ENCODE measurements around the gene AK3.

- TF ChIP-seq FOXM1 (IDR thresholded peaks at IDR 0.05; ENCODE audit: borderline replicate concordance) (no peak), SP1 (IDR thresholded peaks at IDR 0.05) (no peak), L3MBTL2 (conservative IDR thresholded peaks at IDR 0.05) (no peak), TARDBP (IDR thresholded peaks at IDR 0.05) (no peak), ZNF384 (IDR thresholded peaks at IDR 0.05) (no peak), ELF4 (IDR thresholded peaks at IDR 0.05) (no peak), FOXA1 (IDR thresholded peaks at IDR 0.05) (no peak), BHLHE40 (IDR thresholded peaks at IDR 0.05; ENCODE audit: borderline replicate concordance) (no peak), CTBP1 (IDR thresholded peaks at IDR 0.05; ENCODE audit: borderline replicate concordance) (no peak), SUZ12 (IDR thresholded peaks at IDR 0.05) (no peak)
Observed at GRCh38 chr9:4786599-4786998, 45.6 kb upstream of the AK3 start.

All from HEK293T (cell line).